H1 (cell line): ENCODE data around the gene APBA2. TPM values are rescaled to one million over a fixed set of nuclear protein-coding genes. Genes with fewer than 3 reads are reported as not detected.

Source experiments
- CTCF ChIP-seq, 3 experiments: IDR thresholded peaks; 1 replicate in 2 of 3; 2 replicates in 1 of 3; pipeline versions ENCODE4 v1.5.1 to v1.6.1; 2011; ENCODE audit warnings: low read length in 3 of 3, mild to moderate bottlenecking in 3 of 3, inconsistent platforms in 2 of 3, low read depth in 1 of 3, moderate library complexity in 1 of 3; ENCODE audit not compliant: insufficient read depth in 1 of 3; ENCODE audit errors: control extremely low read depth in 1 of 3
- polyA plus RNA-seq, 7 experiments: library from polyadenylated mRNA; depleted of rRNA in 3 of 7; stranded (reverse) in 5 of 7; unstranded in 2 of 7; fragments of >200 nt in 5 of 7; fragments of 200-250 nt in 2 of 7; gene quantifications; 1 replicate in 5 of 7; 2 replicates in 1 of 7; 4 replicates in 1 of 7; pipeline versions ENCODE4 v1.2.1 to v1.2.3, GENCODE V29; 2011 to 2013; ENCODE audit warnings: missing spikeins in 2 of 7, mixed read lengths in 2 of 7
- total RNA-seq: library from RNA; stranded (reverse); fragmentation: NEBNext Ultra II Directional; extraction: Animal tissue kit (Norgen Biotek cat#: 25700); gene quantifications from 2 replicates; pipeline ENCODE4 v1.2.1, GENCODE V29; 2021

Gene APBA2
- total and polyA plus RNA-seq, 2 of the 8 experiments (the other 6 are each of a cell fraction or from before 2014, with no cell fraction given) = 15.5 to 19.0 TPM

GRCh38 chr15:28989239-28989830 lies 103.6 kb downstream of the APBA2 start (continued):
- peak; percentile 53 to 66 (median 64) for TF ChIP-seq CTCF (IDR thresholded peaks at IDR 0.05; ENCODE audit: control extremely low read depth in 1 of 3, insufficient read depth in 1 of 3, low read depth in 1 of 3, low read length in 3 of 3)
